HK-2 (cell line): ENCODE measurements around the gene MFSD12.
"Not testable (repeated sequence)": the region's sequence is repeated elsewhere in the genome, so short reads cannot be mapped to it uniquely, and the experiment has no call there.

ENCODE experiments used
- DNase-seq: peaks from one replicate; pipeline ENCODE4 v3.0.0-alpha.2; 2018; ENCODE audit not compliant: unreplicated experiment

MFSD12 gene

DNA sequence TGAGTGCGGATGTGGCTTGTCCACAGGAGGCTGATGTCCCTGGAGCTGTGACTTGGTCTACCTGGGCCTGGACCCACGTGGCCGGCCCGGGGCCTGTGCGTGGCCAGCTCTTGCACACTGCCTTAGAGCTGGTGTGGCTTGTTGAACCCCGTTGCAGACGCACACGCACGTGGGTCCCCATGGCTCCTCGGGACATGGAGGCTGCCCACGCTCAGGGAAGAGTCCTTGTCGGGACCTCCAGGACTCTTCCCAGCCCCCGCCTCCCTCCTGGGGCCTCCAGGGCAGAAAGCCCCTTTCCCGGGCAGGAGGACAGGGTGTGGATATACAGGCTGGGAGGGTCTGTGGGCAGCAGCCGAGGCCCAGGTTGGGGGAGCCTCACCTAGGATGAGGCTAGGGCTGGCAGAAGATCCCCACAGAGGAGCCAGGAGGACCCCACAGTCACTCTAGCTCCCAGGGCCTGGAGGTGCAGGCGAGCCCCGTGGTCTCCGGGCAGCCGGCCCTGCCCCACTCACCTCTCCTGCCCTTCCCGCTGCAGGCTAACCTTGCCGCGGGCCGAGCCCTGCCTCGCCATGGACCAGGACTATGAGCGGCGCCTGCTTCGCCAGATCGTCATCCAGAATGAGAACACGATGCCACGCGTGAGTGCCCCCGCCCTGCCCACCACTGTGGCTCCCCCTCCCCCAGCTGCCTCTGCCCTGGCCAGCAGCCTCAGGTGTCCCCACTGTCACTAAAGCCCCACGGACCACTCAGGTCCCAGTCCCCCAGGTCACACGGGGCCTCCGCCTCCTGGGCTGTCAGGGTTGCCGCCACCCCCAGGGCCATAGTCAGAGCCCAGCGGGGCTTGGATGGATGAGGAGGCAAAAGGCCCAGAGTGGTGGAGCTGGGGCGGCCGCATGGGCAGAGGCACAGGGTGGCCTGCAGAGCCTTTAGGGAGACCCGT is 34.7 kb downstream of the MFSD12 start:
- no peak for DNase-seq

DNA sequence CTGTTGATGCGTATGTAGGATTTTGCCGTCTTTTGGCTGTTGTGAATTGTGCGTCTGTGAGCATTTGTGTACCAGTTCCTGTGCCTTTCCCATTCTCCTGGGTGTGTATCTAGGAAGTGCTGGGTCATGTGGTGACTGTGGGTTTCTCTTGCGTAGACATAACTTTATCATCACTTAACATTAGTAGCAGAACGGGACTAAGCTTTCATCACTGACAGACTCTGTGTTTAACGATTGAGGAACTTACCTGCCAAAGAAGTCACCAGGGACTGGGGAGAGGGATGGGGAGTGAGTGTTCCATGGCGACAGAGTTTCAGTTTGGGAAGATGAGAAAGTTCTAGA is 36.3 kb downstream of the MFSD12 start:
- DNase-seq, result no peak

- no peak for DNase-seq
Observed at GRCh38 chr19:3520166-3521103, 37.0 kb downstream of the MFSD12 start.

DNA sequence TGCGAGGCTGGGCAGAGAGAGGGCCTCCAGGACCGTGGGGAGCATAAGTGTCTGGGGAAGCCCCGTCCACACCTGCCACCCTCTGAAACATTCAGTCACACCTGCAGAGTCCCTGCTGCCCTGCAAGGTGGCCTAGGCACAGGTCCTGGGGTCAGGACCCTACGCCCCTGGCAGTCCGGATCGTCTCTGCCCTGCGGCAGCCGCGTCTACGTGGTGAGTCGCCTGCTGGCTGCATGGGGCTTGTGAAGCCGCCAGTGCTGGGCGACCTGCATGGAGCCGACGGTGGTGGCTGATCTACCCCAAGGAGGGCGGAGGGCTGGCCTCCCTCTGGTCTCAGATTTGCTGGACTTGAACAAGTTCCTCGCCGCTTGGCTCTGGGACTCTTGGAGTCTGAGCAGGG is 38.3 kb downstream of the MFSD12 start:
- DNase-seq, result no peak

DNA sequence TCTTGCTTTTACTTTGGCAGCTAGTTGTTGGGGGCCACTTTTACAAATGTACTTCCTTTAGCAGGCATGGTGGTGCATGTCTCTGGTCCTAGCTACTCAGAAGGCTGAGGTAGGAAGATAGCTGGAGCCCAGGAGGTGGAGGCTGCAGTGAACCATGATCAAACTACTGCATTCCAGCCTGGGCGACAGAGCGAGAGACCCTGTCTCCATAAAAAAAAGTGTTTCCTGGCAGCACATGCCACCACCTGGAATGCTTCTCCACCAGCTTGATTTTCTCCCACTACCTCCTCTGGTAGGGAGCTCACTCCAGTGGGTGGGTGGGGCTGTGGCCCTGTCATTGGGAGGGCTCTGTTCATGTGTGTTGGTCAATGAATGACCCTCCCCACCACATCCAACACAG is 38.7 kb downstream of the MFSD12 start:
- no peak for DNase-seq

DNA sequence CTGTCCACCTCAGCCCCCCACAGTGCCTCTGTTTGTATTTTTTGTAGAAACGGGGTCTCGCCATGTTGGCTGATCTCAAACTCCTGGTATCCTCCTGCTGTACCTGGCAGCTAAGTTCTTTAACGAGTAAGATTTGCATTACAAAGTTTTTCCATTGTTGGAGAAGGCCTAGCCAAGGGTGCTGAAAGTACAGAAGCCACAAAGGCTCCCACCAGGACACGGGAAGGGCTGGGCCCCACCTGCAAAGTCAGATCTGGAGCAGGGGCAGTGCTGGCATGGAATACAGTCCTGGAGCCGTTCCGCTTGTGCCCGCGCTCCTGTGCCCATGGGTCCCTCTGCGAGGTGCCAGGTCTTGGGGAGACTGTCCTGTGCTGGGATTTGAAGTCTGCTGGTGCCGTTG is 39.1 kb downstream of the MFSD12 start:
- DNase-seq, result no peak

- no peak for DNase-seq
Observed at GRCh38 chr19:3517638-3518037, 39.7 kb downstream of the MFSD12 start.

DNA sequence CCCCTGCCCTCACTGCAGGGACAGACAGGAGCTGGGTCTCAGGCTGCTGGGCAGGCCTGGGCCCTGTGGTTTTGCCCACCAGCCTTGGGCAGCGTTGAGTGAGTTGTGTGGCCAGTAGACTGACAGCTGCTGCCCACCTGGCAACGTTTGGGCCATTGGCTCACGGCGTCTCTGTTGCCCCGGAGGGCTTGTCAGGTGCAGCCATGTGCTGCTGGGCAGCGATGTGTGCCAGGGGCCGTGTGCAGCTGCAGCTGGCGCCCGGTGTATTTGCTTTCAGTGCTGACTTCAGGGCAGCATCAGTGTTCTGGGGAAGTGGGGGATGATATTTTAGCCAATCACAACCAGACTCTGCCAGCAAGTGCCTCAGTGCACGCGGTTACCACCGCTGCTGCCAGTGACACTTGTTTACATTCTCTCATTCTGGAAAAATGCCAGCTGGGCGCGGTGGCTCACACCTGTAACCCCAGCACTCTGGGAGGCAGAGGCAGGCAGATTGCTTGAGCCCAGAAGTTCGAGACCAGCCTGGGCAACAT is 40.6 kb downstream of the MFSD12 start:
- no peak for DNase-seq

DNA sequence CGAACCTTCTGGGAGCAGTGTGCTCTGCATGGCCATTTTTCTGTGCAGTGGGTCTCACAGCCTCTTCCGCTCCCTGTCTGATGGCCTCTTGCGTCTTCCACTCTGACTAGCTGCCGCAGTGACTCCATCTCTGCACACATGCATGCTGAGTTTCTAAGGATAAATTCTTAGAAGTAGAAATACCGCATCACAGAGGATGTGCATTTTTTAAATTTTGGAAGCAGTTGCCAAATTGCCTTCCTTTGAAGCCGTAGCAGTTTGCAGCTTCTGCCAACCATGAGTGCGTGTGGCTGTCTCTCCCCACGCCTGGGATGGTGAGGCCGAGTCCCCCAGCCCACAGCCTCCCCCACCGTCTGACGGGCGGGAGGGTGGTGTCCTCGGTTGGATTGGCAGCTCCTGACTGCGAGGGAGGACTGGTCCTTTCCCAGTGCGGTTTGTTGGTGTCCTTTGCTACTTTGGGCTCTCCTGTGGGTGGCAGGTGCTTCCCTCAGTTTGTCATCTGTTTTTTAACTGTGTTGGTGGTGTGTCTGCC is 41.4 kb downstream of the MFSD12 start:
- no peak for DNase-seq

DNA sequence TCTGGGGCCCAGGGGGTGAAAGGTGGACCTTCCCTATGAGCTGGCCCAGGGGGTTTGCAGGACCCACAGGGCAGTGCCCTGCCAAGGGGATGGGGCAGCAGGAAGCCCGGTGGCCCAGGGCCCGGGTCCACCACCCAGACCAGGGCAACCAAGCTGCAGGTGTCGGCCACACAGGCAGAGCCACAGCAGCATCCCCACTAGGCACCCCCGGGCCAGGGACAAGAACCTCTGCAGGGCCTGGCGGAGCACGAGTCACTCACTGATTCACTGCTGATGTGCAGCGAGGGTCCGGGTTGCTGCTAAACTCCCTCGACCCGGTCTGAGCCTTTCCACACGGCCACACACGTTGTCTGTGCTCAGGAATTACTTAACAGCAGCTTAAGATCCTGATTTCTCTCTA is 42.5 kb downstream of the MFSD12 start:
- DNase-seq, result no peak

DNA sequence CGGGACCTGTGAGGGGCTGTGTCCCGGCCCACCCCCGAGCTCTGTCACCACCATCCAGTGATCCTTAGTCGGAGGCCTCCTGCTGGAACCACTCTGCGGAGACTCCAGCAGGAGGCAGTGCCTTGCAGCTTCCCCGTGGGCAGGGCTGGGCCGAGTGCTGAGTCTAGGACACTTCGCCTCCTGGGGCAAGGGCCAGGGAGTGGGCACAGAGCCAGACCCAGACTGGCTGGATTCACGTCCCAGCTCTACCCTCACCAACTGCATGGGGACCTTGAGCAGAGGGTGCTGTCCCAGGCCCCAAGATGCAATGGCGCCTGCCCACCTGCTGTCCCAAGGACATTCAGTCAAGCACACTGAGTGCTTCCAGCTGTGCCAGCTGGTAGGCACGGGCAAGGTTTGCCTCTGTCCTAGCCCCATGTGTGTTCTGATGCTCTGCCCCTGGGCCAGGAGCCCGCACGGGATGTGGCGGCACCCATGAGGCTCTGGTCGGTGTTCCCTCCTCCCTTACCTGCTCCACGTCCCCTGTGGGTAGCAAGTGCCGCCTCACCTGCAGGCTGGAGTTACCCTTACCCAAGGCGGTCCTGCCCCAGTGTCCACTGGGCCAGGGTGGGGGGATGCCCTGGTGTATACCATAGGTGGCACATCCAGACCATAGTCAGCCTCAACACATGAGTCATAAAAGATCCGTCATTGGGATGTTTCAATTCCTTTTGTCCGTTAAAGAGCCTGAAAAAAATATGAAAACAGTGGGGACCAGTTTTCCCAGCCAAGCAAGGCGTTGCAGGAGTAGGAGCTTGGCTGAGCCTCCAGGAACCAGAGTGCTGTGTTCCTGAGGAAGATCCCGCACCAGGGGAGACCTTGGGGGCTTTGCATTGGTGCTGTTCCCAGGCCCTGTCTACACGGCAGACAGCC is 43.9 kb downstream of the MFSD12 start:
- no peak for DNase-seq

DNA sequence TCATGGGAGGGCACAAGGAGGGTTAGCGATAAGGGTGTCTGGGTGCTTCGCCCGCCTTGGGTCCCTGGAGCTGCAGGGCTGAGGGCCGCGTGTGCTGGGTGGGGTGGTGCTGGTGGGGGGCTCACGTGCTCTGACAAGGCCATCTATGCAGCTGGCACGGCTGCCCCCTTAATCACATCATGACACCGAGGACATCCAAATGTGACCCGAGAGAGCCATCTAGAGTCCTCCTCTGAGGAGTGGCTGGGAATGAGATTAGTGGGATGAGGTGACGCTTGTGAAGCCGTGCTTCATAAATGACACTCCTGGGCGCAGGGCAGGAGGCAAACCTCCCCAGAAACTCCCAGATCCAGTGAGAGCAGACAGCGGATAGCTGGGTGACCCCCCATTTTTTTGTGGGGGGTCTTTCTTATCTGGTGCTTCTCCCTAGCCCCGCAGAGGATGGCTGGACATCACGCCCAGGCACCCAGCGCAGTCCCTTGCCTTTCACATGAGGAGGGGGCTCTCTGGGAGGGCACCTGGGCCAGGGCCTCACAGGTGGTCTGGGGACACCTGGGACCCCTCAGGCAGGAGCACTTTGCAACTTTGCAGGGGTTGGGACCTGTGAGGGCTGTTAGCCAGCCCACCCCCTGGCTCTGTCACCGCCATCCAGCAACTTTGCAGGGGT is 44.7 kb downstream of the MFSD12 start:
- no peak for DNase-seq

- DNase-seq, result no peak
Observed at GRCh38 chr19:3511506-3512251, 45.7 kb downstream of the MFSD12 start.

- DNase-seq, result no peak
Observed at GRCh38 chr19:3510727-3511126, 46.7 kb downstream of the MFSD12 start.

GRCh38 chr19:3509566-3509989 is 47.8 kb downstream of the MFSD12 start:
- peak; percentile 52 for DNase-seq

- DNase-seq, result no peak
Observed at GRCh38 chr19:3508771-3509535, 48.4 kb downstream of the MFSD12 start.

DNA sequence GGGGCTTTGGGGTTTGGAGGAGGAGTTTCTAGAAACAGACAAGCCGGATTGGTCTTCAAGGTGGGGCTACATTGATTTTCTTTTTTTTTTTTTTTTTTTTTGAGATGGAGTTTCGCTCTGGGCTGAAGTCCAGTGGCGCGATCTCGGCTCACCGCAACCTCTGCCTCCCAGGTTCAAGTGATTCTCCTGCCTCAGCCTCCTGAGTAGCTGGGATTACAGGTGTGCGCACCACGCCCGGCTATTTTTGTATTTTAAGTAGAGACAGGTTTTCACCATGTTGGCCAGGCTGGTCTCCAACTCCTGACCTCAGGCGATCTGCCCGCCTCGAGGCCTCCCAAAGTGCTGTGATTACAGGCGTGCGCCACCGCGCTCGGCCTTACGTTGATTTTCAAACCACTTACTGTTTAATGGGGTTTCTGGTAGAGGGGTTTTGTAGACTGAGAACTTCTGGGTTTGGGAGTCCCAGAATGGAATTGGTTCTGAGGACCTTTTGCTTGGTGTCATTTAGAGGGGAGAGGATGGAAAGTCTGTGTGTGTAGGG is 49.2 kb downstream of the MFSD12 start:
- DNase-seq, result not testable (repeated sequence)

- DNase-seq, result no peak
Observed at GRCh38 chr19:3507371-3508120, 49.8 kb downstream of the MFSD12 start.
